GM15510 (cell line): ENCODE measurements around the gene RAD51B.

ENCODE experiments used
- POLR2A ChIP-seq: IDR thresholded peaks from 3 replicates; pipeline ENCODE4 v1.6.1; 2011; ENCODE audit warnings: borderline replicate concordance; ENCODE audit not compliant: insufficient read length; ENCODE audit errors: extremely low read depth

The RAD51B gene

GRCh38 chr14:67943947-67944346 is 124.4 kb downstream of the RAD51B start:
- no peak for TF ChIP-seq POLR2A

DNA sequence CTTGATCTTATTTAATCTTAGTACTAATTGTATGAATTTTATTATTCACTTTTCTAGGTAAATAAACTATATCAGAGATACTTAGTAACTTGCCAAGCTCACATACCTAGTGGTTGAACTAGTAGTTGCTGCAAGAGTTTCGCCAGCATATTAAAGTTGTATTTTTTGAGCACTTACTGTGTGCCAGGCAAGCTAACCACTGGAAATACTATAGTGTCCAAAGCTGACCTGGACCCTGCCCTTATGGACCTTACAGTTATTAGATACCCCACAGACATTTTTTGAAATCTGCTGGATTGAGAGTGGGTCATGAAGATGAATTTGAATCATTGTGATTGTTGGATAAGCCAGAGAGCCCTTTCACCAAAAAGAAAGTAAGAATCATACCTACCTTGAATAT is 125.0 kb downstream of the RAD51B start:
- TF ChIP-seq POLR2A, result no peak

- TF ChIP-seq POLR2A, result no peak
These were observed 130.2 kb downstream of the RAD51B start for GRCh38 chr14:67949771-67950170.

DNA sequence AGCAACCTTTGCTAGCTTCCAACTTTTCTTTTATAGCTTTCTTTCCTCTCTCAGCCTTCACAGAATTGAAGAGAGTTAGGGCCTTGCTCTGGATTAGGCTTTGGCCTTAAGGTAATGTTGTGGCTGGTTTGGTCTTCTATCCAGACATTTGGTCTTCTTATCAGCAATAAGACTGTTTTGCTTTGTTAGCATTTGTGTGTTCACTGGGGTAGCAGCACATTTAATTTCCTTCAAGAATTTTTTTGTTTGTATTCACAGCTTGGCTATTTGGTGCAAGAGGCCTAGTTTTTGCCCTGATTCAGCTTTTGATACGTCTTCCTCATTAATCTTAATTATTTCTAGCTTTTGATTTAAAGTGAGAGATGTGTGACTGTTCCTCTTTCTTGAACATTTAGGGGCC is 130.8 kb downstream of the RAD51B start:
- no peak for TF ChIP-seq POLR2A

GRCh38 chr14:67951529-67952135 is 132.1 kb downstream of the RAD51B start:
- no peak for TF ChIP-seq POLR2A

DNA sequence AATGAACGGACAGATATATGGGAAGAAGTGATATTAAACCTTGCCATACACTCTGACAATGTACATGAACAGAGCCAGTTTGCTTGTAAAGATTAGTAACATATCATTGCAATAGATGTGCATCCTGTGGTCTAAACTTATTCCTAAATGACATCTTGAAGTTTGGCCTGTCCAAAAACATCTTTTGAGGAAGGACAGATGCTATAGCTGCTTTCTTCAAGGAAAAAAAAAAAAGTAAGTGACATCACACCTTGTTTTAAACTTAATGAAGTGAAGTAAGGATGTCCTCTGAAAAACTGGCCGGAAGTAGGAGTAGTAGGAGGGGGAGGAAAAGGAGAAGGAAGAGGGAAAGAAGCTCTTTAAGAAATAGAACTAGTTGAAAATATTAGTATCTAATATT is 132.8 kb downstream of the RAD51B start:
- TF ChIP-seq POLR2A, result no peak

DNA sequence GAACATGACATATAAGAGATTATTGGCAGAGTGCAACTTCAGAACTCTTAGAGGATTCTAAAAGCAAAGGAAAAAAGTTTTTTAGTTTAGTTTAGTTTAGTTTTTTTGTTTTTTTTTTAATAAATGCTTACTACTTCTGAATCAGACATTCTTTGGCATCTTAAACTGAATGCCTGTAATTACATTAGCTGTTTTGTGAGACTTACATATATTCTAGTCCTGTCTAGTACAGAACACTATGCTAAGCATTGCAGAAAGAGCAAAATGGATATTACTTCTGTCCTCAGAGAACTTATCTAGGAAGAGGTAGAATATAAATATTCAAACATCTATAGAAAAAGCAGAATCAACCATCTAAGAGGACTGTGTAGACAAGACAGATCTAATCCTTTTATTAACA is 133.2 kb downstream of the RAD51B start:
- no peak for TF ChIP-seq POLR2A

- TF ChIP-seq POLR2A, result no peak
These were observed 135.7 kb downstream of the RAD51B start for GRCh38 chr14:67955261-67955660.

GRCh38 chr14:67957946-67958345 is 138.4 kb downstream of the RAD51B start:
- TF ChIP-seq POLR2A, result no peak

DNA sequence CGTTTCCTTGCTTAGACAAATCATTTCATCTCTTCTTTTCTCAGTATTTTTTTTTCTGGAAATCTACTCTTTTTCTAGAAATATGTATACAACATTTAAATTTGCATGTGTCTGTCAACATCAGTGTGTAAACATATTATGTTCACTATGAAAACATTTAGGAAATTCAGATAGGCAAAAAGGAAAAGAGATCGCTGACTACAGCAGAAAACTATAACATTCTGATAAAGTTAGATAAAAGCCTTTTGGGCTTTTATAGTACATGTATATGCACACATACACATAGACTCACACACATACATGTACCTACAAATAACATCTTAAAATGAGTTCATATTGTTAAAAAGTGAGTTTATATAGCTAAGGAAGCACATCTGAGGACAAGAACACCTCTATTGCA is 142.1 kb downstream of the RAD51B start:
- TF ChIP-seq POLR2A, result no peak

DNA sequence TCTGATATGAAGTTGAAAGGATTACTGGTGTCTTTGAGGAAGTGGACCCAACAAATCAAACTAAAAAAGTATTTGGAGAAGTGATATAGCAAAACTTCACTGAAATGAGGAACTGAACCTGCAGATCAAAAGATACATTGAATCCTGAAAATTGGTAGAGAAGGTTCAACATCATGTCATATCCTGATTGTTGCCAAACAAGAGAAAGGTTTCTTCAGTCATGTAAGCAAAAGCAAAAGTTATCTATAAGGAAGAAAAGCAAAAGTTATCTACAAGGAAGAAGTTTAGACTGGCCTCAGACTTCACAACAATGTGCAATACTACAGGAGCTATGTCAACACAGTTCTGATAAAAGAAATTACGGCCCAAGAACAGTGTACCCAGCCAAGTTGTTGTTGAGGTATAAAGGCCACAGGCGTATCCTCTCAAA is 142.7 kb downstream of the RAD51B start:
- TF ChIP-seq POLR2A, result no peak

- TF ChIP-seq POLR2A, result no peak
These were observed 144.0 kb downstream of the RAD51B start for GRCh38 chr14:67963545-67963944.

- no peak for TF ChIP-seq POLR2A
These were observed 144.6 kb downstream of the RAD51B start for GRCh38 chr14:67963960-67964812.

- no peak for TF ChIP-seq POLR2A
These were observed 146.1 kb downstream of the RAD51B start for GRCh38 chr14:67965696-67966095.

DNA sequence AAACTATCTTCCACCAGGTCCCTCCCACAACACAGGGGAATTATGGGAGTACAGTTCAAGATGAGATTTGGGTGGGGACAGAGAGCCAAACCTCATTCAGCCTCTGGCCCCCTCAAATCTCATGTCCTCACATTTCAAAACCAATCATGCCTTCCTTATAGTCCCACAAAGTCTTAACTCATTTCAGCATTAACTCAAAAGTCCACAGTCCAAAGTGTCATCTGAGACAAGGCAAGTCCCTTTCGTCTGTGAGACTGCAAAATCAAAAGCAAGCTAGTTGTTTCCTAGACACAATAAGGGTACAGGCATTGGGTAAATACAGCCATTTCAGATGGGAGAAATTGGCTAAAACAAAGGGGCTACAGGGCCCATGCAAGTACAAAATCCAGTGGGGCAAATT is 147.6 kb downstream of the RAD51B start:
- no peak for TF ChIP-seq POLR2A

DNA sequence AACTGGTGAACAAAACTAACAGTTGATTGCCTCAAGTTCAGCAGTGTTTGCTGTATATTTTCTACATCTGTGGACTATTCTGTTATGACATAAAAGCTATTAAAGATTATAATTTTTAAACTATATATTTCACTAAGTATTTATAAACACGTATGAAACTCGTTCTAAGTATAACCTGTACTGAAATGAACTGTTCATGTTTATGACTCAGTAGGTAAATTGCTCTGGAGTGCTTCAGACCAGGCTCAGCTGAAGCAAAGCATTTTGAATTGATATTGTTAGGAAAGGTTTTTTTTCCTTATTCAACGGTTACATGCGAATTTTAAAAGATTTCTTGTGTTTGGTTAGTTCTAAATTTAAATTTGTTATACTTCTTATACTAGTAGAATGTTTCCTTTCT is 151.3 kb downstream of the RAD51B start:
- no peak for TF ChIP-seq POLR2A

DNA sequence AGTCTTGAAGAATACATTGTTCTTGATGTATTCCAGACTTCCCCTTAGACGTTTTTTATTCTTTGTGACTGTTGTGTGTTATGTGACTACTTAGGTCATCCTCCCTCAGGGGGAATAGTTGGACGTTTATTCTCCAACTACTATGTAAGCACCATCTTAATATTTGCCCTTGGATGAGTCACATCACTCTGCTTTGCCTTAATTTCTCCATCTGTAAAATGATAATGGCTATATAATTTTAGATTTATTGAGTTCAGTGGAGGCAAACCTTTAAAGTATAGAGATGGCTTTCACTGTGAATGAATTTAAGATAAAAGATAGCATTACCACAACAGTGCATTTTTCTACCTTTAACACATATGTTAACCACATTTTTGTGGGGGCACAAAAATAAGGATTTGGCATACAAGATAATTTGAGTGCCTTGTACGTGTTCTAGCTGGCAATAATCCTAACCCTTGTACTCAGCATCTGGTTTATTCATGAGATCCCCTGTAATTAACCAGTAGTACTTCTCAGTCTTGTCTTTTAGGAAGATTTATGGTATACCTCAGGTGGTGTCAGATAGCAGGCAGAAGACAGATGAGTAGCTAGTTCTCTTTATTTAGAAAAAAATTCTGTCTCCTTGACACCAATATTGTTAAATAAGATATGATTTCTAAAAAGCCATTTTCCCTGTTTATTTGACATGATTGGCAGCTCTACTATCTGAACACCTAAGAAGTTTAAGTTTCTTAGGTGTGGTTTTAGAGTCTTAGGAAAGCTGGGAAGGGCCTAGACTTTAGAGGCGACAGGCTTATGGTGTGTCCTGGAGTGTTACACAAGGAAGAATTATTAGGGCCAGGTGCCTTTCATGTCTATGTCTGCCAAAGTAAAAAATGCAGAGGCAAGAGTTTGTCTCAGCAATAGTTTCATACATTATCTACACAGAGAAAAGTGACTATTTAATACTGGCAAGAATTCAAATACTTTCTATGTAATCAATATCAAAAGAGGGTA is 152.3 kb downstream of the RAD51B start:
- TF ChIP-seq POLR2A, result no peak
